ENCODE measurements around the gene NREP. TPM values are rescaled to one million over a fixed set of nuclear protein-coding genes. Genes with fewer than 3 reads are reported as not detected.

The NREP gene
- total RNA-seq, 1 donor from 2014 or later: 756 TPM

DNA sequence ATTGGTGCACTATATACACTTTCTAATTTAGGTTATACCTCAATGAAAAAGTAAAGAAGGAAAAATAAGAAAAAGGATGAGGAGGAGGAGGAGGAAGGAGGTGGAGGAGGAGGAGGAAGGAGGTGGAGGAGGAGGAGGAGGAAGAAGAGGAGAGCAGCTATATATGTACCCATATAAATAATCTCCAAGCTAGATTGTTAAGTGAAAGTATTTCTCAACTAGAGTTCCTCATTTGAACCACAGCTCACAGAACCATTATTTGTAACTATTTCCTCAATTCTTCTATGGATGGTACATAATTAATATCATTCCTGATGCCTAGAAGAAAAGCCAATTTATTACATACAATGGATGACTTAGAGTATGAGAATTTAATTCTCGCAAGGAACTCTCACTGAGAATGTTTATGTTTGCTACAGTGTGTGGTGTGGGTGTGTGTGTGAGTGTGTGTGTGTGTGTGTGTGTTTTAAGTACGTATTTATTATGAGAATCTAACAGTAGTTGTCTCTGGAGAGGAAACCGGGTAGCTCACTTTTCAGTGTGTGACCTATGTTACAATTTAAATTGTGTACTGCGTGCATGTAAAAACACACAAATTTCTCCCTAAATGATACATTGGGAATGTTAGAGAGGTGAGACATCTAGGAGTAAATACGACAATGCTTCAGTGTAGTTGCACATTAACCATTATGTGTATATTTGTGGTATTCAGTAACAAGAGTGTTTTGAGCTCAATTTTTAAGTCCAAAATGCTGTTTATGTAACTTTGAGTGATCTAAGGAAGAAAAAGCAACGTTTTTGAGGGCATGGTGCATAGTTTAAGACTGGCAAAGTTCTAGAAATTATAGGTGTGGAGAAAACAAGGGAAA is 20.2 kb upstream of the NREP start:
- H3K4me1 Mint-ChIP-seq: peaks cover 53% of the 10 kb centered on the region
- no peaks in the 10 kb centered on the region for H3K27me3 Mint-ChIP-seq (ENCODE audit: low read depth)
- H3K9me3 Mint-ChIP-seq: no peaks in the 10 kb centered on the region
- H3K27ac Mint-ChIP-seq: no peak overlapping the region
- no peaks in the 10 kb centered on the region for H3K36me3 Mint-ChIP-seq
- no peak for DNase-seq (ENCODE audit: low spot score in 2 of 2, unreplicated experiment in 2 of 2)
- TF ChIP-seq, protein P1, sequence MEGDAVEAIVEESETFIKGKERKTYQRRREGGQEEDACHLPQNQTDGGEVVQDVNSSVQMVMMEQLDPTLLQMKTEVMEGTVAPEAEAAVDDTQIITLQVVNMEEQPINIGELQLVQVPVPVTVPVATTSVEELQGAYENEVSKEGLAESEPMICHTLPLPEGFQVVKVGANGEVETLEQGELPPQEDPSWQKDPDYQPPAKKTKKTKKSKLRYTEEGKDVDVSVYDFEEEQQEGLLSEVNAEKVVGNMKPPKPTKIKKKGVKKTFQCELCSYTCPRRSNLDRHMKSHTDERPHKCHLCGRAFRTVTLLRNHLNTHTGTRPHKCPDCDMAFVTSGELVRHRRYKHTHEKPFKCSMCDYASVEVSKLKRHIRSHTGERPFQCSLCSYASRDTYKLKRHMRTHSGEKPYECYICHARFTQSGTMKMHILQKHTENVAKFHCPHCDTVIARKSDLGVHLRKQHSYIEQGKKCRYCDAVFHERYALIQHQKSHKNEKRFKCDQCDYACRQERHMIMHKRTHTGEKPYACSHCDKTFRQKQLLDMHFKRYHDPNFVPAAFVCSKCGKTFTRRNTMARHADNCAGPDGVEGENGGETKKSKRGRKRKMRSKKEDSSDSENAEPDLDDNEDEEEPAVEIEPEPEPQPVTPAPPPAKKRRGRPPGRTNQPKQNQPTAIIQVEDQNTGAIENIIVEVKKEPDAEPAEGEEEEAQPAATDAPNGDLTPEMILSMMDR (IDR thresholded peaks at IDR 0.05; ENCODE audit: unreplicated experiment): no peak
- H3K4me3 Mint-ChIP-seq: no peak overlapping the region

DNA sequence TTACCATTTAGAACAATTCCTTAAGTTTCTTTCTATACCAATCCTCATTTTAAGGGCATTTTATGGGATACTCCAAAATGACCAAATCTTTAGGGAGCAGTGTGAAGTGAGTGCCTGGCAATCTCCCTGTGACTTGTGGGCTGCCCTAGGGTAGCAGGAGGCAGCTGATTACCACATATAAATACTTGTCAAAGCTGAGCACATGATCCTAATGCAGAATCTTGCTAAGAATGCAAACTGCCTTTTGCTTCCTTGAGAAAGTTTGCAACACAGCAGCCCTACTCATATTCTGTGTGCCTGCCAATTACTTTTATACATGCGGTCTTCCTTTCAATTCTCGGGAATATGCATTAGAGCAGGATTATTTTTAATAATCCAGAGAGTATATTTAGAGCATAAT is 18.2 kb upstream of the NREP start:
- peak overlapping the region; percentile 75 for H3K27ac Mint-ChIP-seq
- no peaks in the 10 kb centered on the region for H3K27me3 Mint-ChIP-seq (ENCODE audit: low read depth)
- no peak for DNase-seq (ENCODE audit: low spot score in 2 of 2, unreplicated experiment in 2 of 2)
- H3K4me3 Mint-ChIP-seq: no peak overlapping the region
- peaks cover 57% of the 10 kb centered on the region for H3K4me1 Mint-ChIP-seq
- TF ChIP-seq, protein P1 (IDR thresholded peaks at IDR 0.05; ENCODE audit: unreplicated experiment): no peak
- no peaks in the 10 kb centered on the region for H3K9me3 Mint-ChIP-seq
- H3K36me3 Mint-ChIP-seq: no peaks in the 10 kb centered on the region

DNA sequence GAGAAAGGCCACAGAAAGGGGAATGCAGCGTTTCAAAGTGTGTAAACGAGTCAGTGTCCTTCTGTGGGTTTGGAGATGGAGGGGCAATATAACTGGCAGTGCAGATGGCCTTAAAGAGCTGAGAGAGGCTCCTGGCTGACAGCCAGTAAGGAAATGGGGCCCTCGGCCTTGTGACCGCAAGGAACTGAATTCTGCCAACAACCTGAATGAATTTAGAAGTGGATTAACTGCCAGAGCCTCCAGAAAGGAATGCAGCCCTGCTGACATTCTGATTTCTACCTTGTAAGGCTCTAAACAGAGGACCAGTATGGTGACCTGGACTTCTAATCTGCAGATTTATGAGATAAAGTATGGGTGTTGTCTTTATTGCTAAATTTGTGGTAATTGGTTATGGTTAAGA is 17.5 kb upstream of the NREP start:
- TF ChIP-seq, protein P1 (IDR thresholded peaks at IDR 0.05; ENCODE audit: unreplicated experiment): no peak
- H3K36me3 Mint-ChIP-seq: no peaks in the 10 kb centered on the region
- H3K4me1 Mint-ChIP-seq: peaks cover 50% of the 10 kb centered on the region
- peaks cover 4% of the 10 kb centered on the region for H3K9me3 Mint-ChIP-seq
- peak overlapping the region; percentile 75 for H3K27ac Mint-ChIP-seq
- peak in 1 of 2 experiments; percentile 56 for DNase-seq (ENCODE audit: low spot score in 2 of 2, unreplicated experiment in 2 of 2)
- no peaks in the 10 kb centered on the region for H3K27me3 Mint-ChIP-seq (ENCODE audit: low read depth)
- no peak overlapping the region for H3K4me3 Mint-ChIP-seq

DNA sequence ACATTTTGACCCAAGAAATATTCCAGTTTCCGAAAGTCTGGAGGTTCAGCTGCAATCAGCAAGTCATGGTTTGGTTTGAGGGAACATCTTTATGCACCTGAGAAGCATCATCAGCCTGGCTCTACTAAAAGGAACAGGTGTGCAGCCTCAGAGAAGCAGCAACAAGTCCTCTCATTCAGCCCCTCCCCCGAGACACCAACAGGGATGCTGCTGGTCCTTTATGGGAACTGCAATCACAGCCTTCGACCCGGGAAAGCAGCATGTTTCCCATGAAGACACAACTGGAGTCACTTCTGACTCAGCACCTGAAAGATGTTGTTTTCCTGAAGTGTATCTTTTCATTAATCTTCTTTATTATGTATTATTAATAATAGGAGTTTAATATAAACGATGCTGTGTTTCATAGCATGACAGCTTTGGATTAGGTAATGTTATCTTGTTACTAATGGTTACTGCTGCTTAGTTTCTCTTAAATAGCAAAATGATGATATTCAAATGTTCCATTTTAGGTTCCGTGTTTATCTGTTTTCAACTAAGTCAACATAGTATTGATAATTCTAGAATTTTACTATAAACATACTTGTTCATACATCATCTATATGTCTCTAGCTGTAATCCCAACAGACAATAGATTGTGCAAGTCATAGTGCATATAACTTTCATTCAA is 15.6 kb upstream of the NREP start:
- Mint-ChIP-seq H3K36me3 (no peaks in the 10 kb centered on the region), H3K27ac (peak overlapping the region; percentile 34), H3K27me3 (ENCODE audit: low read depth) (no peaks in the 10 kb centered on the region), H3K4me3 (no peak overlapping the region), H3K9me3 (peaks cover 9% of the 10 kb centered on the region), H3K4me1 (peaks cover 44% of the 10 kb centered on the region)
- TF ChIP-seq, protein P1 (IDR thresholded peaks at IDR 0.05; ENCODE audit: unreplicated experiment): no peak
- DNase-seq (ENCODE audit: low spot score in 2 of 2, unreplicated experiment in 2 of 2): no peak

DNA sequence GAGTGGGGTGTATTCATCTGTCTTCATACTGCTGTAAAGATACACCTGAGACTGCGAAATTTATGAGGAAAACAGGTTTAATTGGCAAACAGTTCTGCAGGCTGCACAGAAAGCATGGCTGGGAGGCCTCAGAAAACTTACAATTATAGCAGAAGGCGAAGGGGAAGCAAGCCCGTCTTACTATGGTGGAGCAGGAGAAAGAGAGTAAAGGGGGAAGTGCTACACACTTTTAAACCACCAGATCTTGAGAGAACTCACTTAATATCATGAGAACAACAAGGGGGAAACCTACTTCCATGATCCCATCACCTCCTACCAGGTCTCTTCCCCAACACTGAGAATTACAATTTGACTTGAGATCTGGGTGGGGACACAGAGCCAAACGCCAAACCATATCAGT is 12.5 kb upstream of the NREP start:
- TF ChIP-seq, protein P1 (IDR thresholded peaks at IDR 0.05; ENCODE audit: unreplicated experiment): no peak
- H3K4me3 Mint-ChIP-seq: no peak overlapping the region
- peaks cover 9% of the 10 kb centered on the region for H3K9me3 Mint-ChIP-seq
- no peak overlapping the region for H3K27ac Mint-ChIP-seq
- peaks cover 37% of the 10 kb centered on the region for H3K4me1 Mint-ChIP-seq
- H3K27me3 Mint-ChIP-seq (ENCODE audit: low read depth): no peaks in the 10 kb centered on the region
- DNase-seq (ENCODE audit: low spot score in 2 of 2, unreplicated experiment in 2 of 2): no peak
- H3K36me3 Mint-ChIP-seq: no peaks in the 10 kb centered on the region
